ENCODE data around the gene GPAT3.
"Not testable (repeated sequence)": the region's sequence is repeated elsewhere in the genome, so short reads cannot be mapped to it uniquely, and the experiment has no call there.

GPAT3 gene

GRCh38 chr4:83552924-83553323, 17.0 kb downstream of the GPAT3 start:
- no peak for DNase-seq

GRCh38 chr4:83556006-83556707, 20.2 kb downstream of the GPAT3 start:
- DNase-seq = no peak

GRCh38 chr4:83556816-83557215, 20.9 kb downstream of the GPAT3 start:
- DNase-seq = no peak

GRCh38 chr4:83558059-83558653, 22.2 kb downstream of the GPAT3 start:
- DNase-seq = no peak

GRCh38 chr4:83558680-83559079, 22.8 kb downstream of the GPAT3 start:
- no peak for DNase-seq

- no peak for DNase-seq
These were observed 24.6 kb downstream of the GPAT3 start for GRCh38 chr4:83560523-83560922.

- DNase-seq = no peak
These were observed 25.5 kb downstream of the GPAT3 start for GRCh38 chr4:83561381-83561780.

- no peak for DNase-seq
These were observed 28.1 kb downstream of the GPAT3 start for GRCh38 chr4:83563998-83564397.

- no peak for DNase-seq
These were observed 32.2 kb downstream of the GPAT3 start for GRCh38 chr4:83568062-83568461.

GRCh38 chr4:83569429-83569828, 33.5 kb downstream of the GPAT3 start:
- no peak for DNase-seq

- DNase-seq = no peak
These were observed 34.1 kb downstream of the GPAT3 start for GRCh38 chr4:83569987-83570386.

- no peak for DNase-seq
These were observed 36.9 kb downstream of the GPAT3 start for GRCh38 chr4:83572848-83573247.

- DNase-seq = no peak
These were observed 38.3 kb downstream of the GPAT3 start for GRCh38 chr4:83574247-83574646.

- not testable (repeated sequence) for DNase-seq
These were observed 40.3 kb downstream of the GPAT3 start for GRCh38 chr4:83576237-83576636.

GRCh38 chr4:83581411-83582288, 45.7 kb downstream of the GPAT3 start:
- DNase-seq = no peak

- no peak for DNase-seq
These were observed 46.4 kb downstream of the GPAT3 start for GRCh38 chr4:83582289-83582785.

GRCh38 chr4:83585982-83586508, 50.1 kb downstream of the GPAT3 start:
- no peak for DNase-seq

- DNase-seq = no peak
These were observed 53.4 kb downstream of the GPAT3 start for GRCh38 chr4:83589279-83589678.

GRCh38 chr4:83591056-83591455, 55.1 kb downstream of the GPAT3 start:
- no peak for DNase-seq

GRCh38 chr4:83591730-83592129, 55.8 kb downstream of the GPAT3 start:
- DNase-seq = no peak

- DNase-seq = no peak
These were observed 63.3 kb downstream of the GPAT3 start for GRCh38 chr4:83599183-83599582.

GRCh38 chr4:83603129-83603528, 67.2 kb downstream of the GPAT3 start:
- no peak for DNase-seq

- no peak for DNase-seq
These were observed 68.4 kb downstream of the GPAT3 start for GRCh38 chr4:83604321-83604720.
